Fibroblast of peridontal ligament (primary cell): ENCODE measurements around the gene MOCS2.

Source experiments
- DNase-seq: peaks from one replicate; pipeline ENCODE4 v3.0.0-alpha.2; 2010; ENCODE audit errors: extremely low read depth

The MOCS2 gene

DNA sequence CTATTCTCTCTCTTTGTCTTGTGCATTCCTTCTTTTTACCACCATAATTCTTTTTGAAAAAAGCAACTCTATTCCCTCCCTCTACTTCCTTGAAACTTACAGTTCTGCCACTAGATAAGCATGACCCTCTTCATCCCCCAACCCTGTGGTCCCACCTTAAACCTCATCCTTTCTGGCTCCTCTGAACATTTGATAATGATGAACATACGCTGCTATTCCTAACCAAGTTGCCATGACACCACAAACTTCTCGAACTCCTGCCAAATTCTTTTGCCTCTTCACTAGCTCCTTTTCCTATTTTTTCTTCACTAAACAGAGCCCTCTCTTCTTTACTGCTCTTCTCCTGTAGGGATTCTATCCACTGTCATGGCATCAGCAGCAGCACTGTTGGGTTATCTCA lies 57.1 kb downstream of the MOCS2 start:
- peak; percentile 65 for DNase-seq

GRCh38 chr5:53048248-53048647 lies 61.3 kb downstream of the MOCS2 start:
- DNase-seq: no peak
